Heart left ventricle (tissue), 13 donors: Measurements from ENCODE around the gene SH3RF3.

Experiments
- CTCF ChIP-seq, 12 donors: fragments of 200-600 bp; sonication (generic) in 4 of 12; IDR thresholded peaks; one replicate each; pipeline versions ENCODE4 v1.5.0 to v1.8.0; 2018 to 2022; ENCODE audit warnings: antibody characterized with exemption in 12 of 12, mild to moderate bottlenecking in 5 of 12
- POLR2A ChIP-seq, 2 donors: fragments of 450-650 bp; IDR thresholded peaks; one replicate each; pipeline ENCODE4 v1.6.1; 2017; ENCODE audit warnings: antibody characterized with exemption in 2 of 2, mild to moderate bottlenecking in 2 of 2, moderate library complexity in 2 of 2
- donor health status: ischemic (EF 13 %, LVEDD 7.1; RV severe dilation, severe dysfunction).
- donor health status: DM: no; HTN: yes; CAD: no.
- donor health status: DM: no; HTN: no; CAD: no.
- donor health status: ischemic (EF 25% LVEDD 6.9; RV normal size, moderate dysfunction).
- donor health status: ischemic (EF 25% LVEDD 5.7; RV mildly dilated, moderate dysfunction).
- donor health status: ischemic (EF 35%, LVEDD 5.7; RV mildly dilated, moderate dysfunction).
- donor health status: nonischemic (EF 11% LVEDD 7.7; RV severe dilation, severe dysfunction).
- donor health status: DM: yes; HTN: yes; CAD: no.
- donor health status: PGD.
- donor health status: ischemic (EF 29% LVEDD 5.4; RV normal size, mild dysfunction).
- donor health status: nonischemic (EF 23%, LVEDD 6.1; RV moderate dilation, normal function).

GRCh38 chr2:109292386-109292785 is 163.4 kb downstream of the SH3RF3 start:
- TF ChIP-seq CTCF (IDR thresholded peaks at IDR 0.05) = no peak
- TF ChIP-seq POLR2A (IDR thresholded peaks at IDR 0.05) = no peak
